Thoracic aorta (tissue), 2 donors: ENCODE measurements around the gene DUSP22. TPM values are rescaled to one million over a fixed set of nuclear protein-coding genes. Genes with fewer than 3 reads are reported as not detected.

ENCODE experiments used
- ATAC-seq: fragments of 150-250 bp; one replicate; pipeline ENCODE4 v1.8.0; 2017; ENCODE audit warnings: low read depth; ENCODE audit not compliant: insufficient number of reproducible peaks, low FRiP score
- DNase-seq: peaks from one replicate; pipeline ENCODE4 v3.0.0-alpha.2; 2020; ENCODE audit warnings: low spot score
- H3K27ac ChIP-seq, 2 donors: fragments of 200-600 bp; sonication (generic); 1 replicate in 1 of 2; 2 replicates in 1 of 2; pipeline ENCODE4 v1.5.1; 2016; ENCODE audit warnings: mild to moderate bottlenecking in 2 of 2, moderate library complexity in 2 of 2
- H3K27me3 ChIP-seq: fragments of 200-600 bp; sonication (generic); replicated peaks from 2 replicates; pipeline ENCODE4 v1.6.0; 2016; ENCODE audit warnings: mild to moderate bottlenecking; ENCODE audit not compliant: insufficient read depth
- H3K36me3 ChIP-seq: fragments of 200-600 bp; sonication (generic); one replicate; pipeline ENCODE4 v1.5.1; 2016
- H3K4me1 ChIP-seq, 2 donors: fragments of 200-600 bp; sonication (generic); 1 replicate in 1 of 2; 2 replicates in 1 of 2; pipeline versions ENCODE4 v1.5.1 to v1.6.0; 2016; ENCODE audit warnings: low read depth in 2 of 2, mild to moderate bottlenecking in 1 of 2; ENCODE audit not compliant: control insufficient read depth in 1 of 2
- H3K4me3 ChIP-seq: fragments of 200-600 bp; sonication (generic); 2 replicates; pipeline ENCODE4 v1.5.1; 2016; ENCODE audit warnings: mild to moderate bottlenecking
- H3K9me3 ChIP-seq: fragments of 200-600 bp; sonication (generic); 2 replicates; pipeline ENCODE4 v1.5.1; 2016
- total RNA-seq, 2 donors: library from RNA; depleted of rRNA; stranded (reverse); fragments of >200 nt; gene quantifications; one replicate each; pipeline versions ENCODE4 v1.1.0 to v1.2.3, GENCODE V29; 2016
- TF ChIP-seq, protein P1 (sequence below): fragments of 200-600 bp; sonication (generic); IDR thresholded peaks from one replicate; pipeline ENCODE4 v1.5.1; 2019; ENCODE audit warnings: antibody characterized with exemption

Gene DUSP22
- total RNA-seq, 2 donors from 2014 or later, result 49.0 to 74.6 TPM

DNA sequence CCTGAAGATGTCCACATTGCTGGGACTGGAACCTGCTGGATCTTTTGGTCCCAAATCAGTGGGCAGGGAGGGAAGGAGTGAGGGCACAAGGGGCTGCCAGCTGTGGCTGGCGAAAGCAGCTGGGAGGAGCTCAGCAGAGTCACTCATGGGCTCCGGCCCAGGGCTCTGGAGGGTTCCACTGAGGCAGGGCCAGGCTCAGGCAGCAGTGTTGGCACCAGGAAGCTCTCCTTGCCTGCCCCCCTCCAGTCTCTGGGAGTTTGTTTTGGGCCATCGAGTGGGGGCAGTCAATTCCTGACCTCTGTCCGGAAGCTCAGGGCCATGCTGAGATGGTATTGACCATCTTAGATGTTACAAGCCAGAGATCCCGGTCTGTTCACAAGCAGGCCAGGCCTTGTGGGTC lies 60.2 kb downstream of the DUSP22 start:
- TF ChIP-seq, protein P1, sequence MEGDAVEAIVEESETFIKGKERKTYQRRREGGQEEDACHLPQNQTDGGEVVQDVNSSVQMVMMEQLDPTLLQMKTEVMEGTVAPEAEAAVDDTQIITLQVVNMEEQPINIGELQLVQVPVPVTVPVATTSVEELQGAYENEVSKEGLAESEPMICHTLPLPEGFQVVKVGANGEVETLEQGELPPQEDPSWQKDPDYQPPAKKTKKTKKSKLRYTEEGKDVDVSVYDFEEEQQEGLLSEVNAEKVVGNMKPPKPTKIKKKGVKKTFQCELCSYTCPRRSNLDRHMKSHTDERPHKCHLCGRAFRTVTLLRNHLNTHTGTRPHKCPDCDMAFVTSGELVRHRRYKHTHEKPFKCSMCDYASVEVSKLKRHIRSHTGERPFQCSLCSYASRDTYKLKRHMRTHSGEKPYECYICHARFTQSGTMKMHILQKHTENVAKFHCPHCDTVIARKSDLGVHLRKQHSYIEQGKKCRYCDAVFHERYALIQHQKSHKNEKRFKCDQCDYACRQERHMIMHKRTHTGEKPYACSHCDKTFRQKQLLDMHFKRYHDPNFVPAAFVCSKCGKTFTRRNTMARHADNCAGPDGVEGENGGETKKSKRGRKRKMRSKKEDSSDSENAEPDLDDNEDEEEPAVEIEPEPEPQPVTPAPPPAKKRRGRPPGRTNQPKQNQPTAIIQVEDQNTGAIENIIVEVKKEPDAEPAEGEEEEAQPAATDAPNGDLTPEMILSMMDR, result no peak
- H3K36me3 ChIP-seq, result peaks cover 8% of the 10 kb centered on the region

DNA sequence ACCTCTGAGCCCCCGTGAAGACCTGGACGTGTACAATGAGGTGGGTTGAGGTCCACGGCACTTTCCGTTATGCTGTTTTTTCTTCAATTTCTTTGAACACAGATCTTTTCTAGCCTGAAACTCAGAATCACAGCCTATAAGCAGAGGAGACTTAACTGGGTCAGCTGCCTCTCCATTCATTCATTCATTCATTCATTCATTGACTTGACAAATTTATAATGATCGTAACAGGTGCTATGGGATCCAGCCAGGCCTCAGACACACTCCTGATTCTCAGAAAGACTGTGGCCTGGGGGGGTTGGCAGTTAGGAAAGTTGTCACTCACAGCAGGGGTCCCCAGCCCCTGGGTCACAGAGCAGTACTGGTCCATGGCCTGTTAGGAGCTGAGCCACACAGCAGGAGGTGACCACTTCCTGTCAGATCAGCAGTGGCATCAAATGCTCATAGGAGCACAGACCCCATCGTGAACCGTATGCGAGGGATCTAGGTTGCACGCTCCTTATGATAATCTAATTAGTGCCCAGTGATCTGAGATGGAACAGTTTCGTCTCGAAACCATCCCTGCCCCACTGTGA lies 60.7 kb downstream of the DUSP22 start:
- Histone ChIP-seq H3K9me3 (no peaks in the 10 kb centered on the region), H3K27ac (no peak overlapping the region), H3K4me3 (no peak overlapping the region), H3K4me1 (no peaks in the 10 kb centered on the region), H3K27me3 (no peaks in the 10 kb centered on the region), H3K36me3 (peaks cover 8% of the 10 kb centered on the region)
- TF ChIP-seq, protein P1, result no peak
- no peak for ATAC-seq
- no peak for DNase-seq

More for the DNA sequence above, 60.2 kb downstream of the DUSP22 start:
- Histone ChIP-seq H3K4me3 (no peak overlapping the region), H3K9me3 (no peaks in the 10 kb centered on the region), H3K4me1 (no peaks in the 10 kb centered on the region), H3K27me3 (no peaks in the 10 kb centered on the region), H3K27ac (no peak overlapping the region)
- DNase-seq (no peak), ATAC-seq (no peak)

DNA sequence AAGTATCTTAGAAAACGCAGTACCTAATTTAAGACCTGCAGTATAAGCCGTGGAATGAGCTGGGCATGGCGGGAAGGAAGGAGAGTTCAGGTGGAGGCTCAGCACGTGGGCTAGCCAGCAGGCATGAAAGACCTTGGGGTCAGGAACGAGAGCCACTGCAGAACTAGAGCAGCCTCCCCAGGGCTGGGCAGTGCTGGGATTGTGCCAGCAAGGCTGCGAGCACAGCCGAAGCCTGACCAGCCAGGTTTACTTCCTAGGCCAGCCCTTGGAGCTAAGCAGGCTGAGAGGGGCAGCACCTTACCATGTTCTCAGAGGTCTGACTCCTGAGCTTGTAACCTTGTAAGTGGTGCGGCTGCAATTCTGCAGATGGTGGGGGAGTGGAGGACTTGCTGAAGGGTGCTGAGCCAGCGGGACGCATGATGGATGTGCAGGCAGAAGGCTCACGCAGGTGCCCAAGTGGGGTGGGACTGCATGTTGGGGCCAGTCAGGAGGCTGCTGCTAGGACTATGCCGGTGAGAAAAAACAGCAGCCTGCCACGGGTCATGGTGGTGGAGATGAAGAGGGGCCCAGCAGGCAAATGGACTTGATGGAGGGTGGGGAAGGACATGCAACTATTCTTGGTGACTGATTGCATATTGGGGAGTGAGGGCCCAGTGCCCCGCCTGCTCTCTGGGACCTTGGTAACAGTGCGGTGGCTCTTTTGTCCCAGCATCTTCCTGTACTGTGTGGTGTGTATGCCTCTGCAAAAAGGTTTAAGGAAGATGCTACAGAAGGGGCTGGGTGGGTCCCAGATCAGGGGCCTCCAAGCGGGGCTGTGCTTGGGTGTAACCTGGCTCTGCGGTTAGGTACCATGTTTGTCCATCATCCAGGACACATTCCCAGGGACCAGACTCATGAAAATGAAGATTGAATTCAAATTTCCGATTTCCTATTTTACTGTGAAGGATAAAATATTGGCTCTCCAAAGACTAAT lies 61.6 kb downstream of the DUSP22 start:
- ATAC-seq (no peak), DNase-seq (no peak)
- Histone ChIP-seq H3K27me3 (no peaks in the 10 kb centered on the region), H3K4me3 (no peak overlapping the region), H3K36me3 (peaks cover 2% of the 10 kb centered on the region), H3K4me1 (no peaks in the 10 kb centered on the region), H3K9me3 (no peaks in the 10 kb centered on the region), H3K27ac (no peak overlapping the region)
- TF ChIP-seq, protein P1, result no peak

DNA sequence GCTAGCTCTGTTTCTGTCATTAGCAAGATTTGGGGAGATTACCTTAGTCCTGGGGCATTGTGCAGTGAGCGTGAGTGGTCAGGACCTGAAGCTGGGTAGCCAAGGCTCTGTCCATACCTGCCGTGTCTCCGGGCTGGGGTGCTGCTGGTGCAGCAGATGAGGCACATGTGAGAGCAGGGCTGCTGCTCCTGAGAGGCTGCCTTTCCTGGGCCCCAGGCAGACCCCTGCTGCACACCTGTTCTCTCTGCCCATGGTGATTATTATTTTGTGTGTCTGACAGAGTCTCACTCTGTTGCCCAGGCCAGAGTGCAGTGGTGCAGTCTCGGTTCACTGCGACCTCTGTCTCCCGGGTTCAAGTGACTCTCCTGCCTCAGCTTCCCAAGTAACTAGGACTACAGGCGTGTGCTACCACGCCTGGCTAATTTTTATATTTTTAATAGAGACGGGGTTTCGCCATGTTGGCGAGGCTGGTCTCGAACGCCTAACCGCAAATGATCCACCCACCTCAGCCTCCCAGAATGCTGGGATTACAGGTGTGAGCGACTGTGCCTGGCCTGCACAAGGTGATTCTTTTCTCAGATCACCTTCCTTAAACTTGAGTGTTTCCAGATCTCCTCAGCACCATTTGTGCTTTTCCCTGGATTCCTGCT lies 62.5 kb downstream of the DUSP22 start:
- Histone ChIP-seq H3K27me3 (no peaks in the 10 kb centered on the region), H3K9me3 (no peaks in the 10 kb centered on the region), H3K4me1 (no peaks in the 10 kb centered on the region), H3K27ac (no peak overlapping the region), H3K4me3 (no peak overlapping the region), H3K36me3 (no peaks in the 10 kb centered on the region)
- TF ChIP-seq, protein P1, result no peak
- ATAC-seq (no peak), DNase-seq (no peak)
